Measurements from ENCODE around the gene TAGLN.

GRCh38 chr11:117157507-117157906 is 41.7 kb upstream of the TAGLN start:
- TF ChIP-seq SP1 (IDR thresholded peaks at IDR 0.05) (no peak), SUZ12 (IDR thresholded peaks at IDR 0.05) (no peak), PKNOX1 (IDR thresholded peaks at IDR 0.05) (no peak), HDGF (IDR thresholded peaks at IDR 0.05; ENCODE audit: borderline replicate concordance) (no peak), CTBP1 (IDR thresholded peaks at IDR 0.05; ENCODE audit: borderline replicate concordance) (no peak), FOXK2 (IDR thresholded peaks at IDR 0.05) (no peak), BHLHE40 (IDR thresholded peaks at IDR 0.05; ENCODE audit: borderline replicate concordance) (no peak), TARDBP (IDR thresholded peaks at IDR 0.05) (no peak), FOXM1 (IDR thresholded peaks at IDR 0.05; ENCODE audit: borderline replicate concordance) (no peak), FOXA1 (IDR thresholded peaks at IDR 0.05) (no peak), ARNT (IDR thresholded peaks at IDR 0.05) (no peak), LEF1 (IDR thresholded peaks at IDR 0.05; ENCODE audit: borderline replicate concordance) (no peak)
